Bronchial epithelial cell (primary cell): ENCODE data around the gene IL23R. TPM values are rescaled to one million over a fixed set of nuclear protein-coding genes. Genes with fewer than 3 reads are reported as not detected.

Experiments used
- DNase-seq: peaks from one replicate; pipeline ENCODE4 v3.0.0-alpha.2; 2010; ENCODE audit warnings: low read depth
- FAIRE-seq: peaks from 2 replicates; lab custom pipeline; 2011; peaks lifted over from hg19 to GRCh38; lab: Jason Lieb, UNC
- H3K27me3 ChIP-seq: 2 replicates; pipeline ENCODE4 v1.5.1; 2011; ENCODE audit warnings: low read length; ENCODE audit not compliant: control insufficient read depth, insufficient read depth
- H3K36me3 ChIP-seq: 2 replicates; pipeline ENCODE4 v1.5.1; 2011; ENCODE audit warnings: low read length; ENCODE audit not compliant: control insufficient read depth, insufficient read depth
- H3K4me3 ChIP-seq: 2 replicates; pipeline ENCODE4 v1.5.1; 2011; ENCODE audit warnings: mild to moderate bottlenecking, low read depth, low read length, control low read depth
- CTCF ChIP-seq: IDR thresholded peaks from 2 replicates; pipeline ENCODE4 v1.5.1; 2011; ENCODE audit warnings: mild to moderate bottlenecking, moderate library complexity, low read length, control low read depth, inconsistent platforms; ENCODE audit not compliant: insufficient read depth, severe bottlenecking
- total RNA-seq: library from RNA; depleted of rRNA; stranded (reverse); fragments of >200 nt; gene quantifications from 2 replicates; pipeline ENCODE4 v1.2.1, GENCODE V29; 2014

The IL23R gene
- total RNA-seq, 1 donor from 2014 or later = not detected

- Histone ChIP-seq H3K27me3 (no peaks in the 10 kb centered on the region), H3K36me3 (no peaks in the 10 kb centered on the region), H3K4me3 (no peak overlapping the region)
- FAIRE-seq (peak; percentile 7), DNase-seq (no peak)
- TF ChIP-seq CTCF = no peak
These were observed 8.5 kb downstream of the IL23R start for GRCh38 chr1:67174716-67175284.

GRCh38 chr1:67175530-67176087 is 9.4 kb downstream of the IL23R start:
- no peaks in the 10 kb centered on the region for H3K27me3 ChIP-seq
- DNase-seq (no peak), FAIRE-seq (no peak)
- no peaks in the 10 kb centered on the region for H3K36me3 ChIP-seq
- no peak for TF ChIP-seq CTCF
- no peak overlapping the region for H3K4me3 ChIP-seq

GRCh38 chr1:67184838-67185421 is 18.7 kb downstream of the IL23R start:
- Histone ChIP-seq H3K36me3 (no peaks in the 10 kb centered on the region), H3K4me3 (no peak overlapping the region), H3K27me3 (no peaks in the 10 kb centered on the region)
- FAIRE-seq (no peak), DNase-seq (no peak)
- no peak for TF ChIP-seq CTCF

- FAIRE-seq (no peak), DNase-seq (no peak)
- no peak overlapping the region for H3K4me3 ChIP-seq
- TF ChIP-seq CTCF = no peak
- no peaks in the 10 kb centered on the region for H3K36me3 ChIP-seq
- H3K27me3 ChIP-seq = no peaks in the 10 kb centered on the region
These were observed 21.9 kb downstream of the IL23R start for GRCh38 chr1:67188137-67188536.

- no peak for TF ChIP-seq CTCF
- H3K27me3 ChIP-seq = no peaks in the 10 kb centered on the region
- H3K4me3 ChIP-seq = no peak overlapping the region
- FAIRE-seq (no peak), DNase-seq (no peak)
- H3K36me3 ChIP-seq = no peaks in the 10 kb centered on the region
These were observed 23.7 kb downstream of the IL23R start for GRCh38 chr1:67189953-67190352.
